NCI-H510A (cell line): ENCODE data around the gene ZNF470.

ENCODE experiments used
- DNase-seq: peaks from one replicate; lab custom pipeline; 2025; lab: John Stamatoyannopoulos, UW

ZNF470 gene

GRCh38 chr19:56567274-56568120, at the start of gene ZNF470:
ZNF470 (plus strand) TSS chr19:56567468; CDS start chr19:56570312, 2,844 bp downstream.
- peak; percentile 84 for DNase-seq

- DNase-seq = no peak
Observed at GRCh38 chr19:56525214-56525860, 41.9 kb upstream of the ZNF470 start.

DNA sequence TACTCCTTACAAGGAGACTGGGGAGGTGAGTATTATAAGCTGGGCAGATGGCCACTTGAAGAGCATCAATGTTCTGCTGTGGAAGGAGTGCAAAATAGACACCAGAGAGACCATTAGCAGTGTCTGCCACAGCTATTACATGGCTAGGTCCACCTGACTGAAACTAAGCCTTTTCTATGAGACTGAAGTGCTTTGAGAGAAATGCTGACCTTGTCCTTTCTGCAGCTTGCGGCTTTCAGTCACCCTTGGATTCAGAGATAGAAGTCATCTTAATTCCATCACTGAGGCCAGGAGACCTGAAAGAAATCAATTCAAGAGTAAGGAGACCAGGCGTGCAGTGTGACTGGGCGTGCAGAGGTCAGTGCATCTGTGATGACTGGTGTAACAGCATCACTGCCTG, 29.8 kb upstream of the ZNF470 start:
- DNase-seq = no peak

GRCh38 chr19:56538254-56538760, 29.0 kb upstream of the ZNF470 start:
- DNase-seq = peak; percentile 72

DNA sequence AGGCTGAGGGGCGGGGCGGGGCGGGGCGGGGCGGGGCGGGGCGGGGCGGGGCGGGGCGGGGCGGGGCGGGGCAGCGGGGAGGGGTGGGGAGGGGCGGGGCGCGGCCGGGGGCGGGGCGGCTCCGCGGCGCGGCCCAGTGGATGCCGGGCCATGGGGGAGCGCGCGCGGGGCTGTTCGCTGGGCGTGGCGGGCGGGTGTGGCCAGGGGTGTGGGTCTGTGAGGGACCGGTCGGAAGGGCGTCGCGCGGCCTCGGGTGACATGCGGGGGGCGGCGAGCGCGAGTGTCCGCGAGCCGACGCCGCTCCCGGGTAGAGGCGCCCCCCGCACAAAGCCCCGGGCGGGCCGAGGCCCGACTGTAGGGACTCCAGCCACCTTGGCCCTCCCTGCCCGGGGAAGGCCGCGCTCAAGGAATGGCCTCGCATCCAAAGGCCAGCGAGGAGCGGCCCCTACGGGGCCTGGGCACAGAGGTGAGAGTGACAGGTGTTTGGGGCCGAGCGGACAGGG, 28.5 kb upstream of the ZNF470 start, which contains the start of gene ZFP28:
TSS of gene ZFP28 (plus strand) at position 188 of the 503 bp plus-strand sequence. CDS start at position 259, 71 bp downstream.
- peak; percentile 71 for DNase-seq

DNA sequence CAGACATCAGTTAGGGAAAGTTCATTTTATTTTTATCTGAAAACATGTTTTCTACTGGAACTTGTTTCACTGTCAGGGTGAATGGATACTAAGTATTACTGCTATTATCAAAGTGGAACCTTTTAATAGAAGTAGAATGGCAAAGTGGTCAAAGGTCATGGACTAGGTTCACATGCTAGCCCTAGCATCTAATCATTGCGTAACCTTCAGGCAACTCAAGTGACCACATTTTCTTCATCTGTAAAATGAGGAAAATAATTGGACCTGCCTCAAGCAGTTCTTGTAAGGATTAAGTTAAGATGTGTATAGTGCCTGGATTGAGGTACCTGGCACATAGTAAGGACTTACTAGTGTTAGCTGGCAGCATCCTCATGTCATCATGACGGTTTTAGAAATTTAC, 23.5 kb upstream of the ZNF470 start:
- DNase-seq = no peak

- no peak for DNase-seq
Observed at GRCh38 chr19:56547535-56547934, 19.7 kb upstream of the ZNF470 start.

GRCh38 chr19:56554272-56554869, 12.9 kb upstream of the ZNF470 start:
- no peak for DNase-seq

DNA sequence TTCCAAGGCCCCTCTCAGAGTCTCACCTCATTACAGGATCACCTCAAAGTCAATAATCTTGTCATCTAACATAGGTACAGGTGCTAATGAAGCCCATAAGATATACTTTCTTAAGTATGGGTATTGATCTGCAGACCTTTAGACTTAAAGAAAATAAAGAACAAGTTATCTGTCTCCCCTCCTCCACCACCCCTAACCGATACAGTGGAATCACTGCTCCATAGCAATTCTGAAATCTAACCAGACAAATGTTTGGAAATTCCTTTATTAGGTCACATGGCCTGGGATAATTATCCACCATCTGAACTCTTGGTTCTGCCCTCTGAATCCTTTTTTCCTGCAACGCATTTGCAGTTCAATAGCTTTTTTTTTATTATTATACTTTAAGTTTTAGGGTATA, 4.5 kb upstream of the ZNF470 start:
- DNase-seq = no peak

- DNase-seq = peak; percentile 8
Observed at GRCh38 chr19:56566904-56567273, 379 bp upstream of the ZNF470 start.

DNA sequence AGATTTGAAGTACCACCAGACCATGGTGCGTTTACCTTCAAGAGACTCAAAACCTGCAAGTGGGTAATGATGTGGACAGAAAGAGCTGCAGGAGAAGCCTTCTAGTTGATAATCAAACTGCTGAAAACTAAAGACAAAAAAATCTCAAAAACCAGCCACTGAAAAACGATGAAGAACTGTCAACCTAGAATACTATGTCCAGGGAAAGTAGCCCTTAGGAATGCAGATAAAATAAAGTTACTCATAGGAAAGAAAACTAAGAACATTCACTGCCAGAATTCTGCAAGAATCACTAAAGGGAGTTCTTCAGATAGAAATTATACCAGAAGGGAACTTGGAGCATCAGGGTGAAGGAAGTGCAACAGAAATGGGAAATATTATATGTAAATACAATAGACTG, 5.3 kb downstream of the ZNF470 start:
- no peak for DNase-seq

GRCh38 chr19:56573914-56574313, 6.6 kb downstream of the ZNF470 start:
- DNase-seq = no peak

DNA sequence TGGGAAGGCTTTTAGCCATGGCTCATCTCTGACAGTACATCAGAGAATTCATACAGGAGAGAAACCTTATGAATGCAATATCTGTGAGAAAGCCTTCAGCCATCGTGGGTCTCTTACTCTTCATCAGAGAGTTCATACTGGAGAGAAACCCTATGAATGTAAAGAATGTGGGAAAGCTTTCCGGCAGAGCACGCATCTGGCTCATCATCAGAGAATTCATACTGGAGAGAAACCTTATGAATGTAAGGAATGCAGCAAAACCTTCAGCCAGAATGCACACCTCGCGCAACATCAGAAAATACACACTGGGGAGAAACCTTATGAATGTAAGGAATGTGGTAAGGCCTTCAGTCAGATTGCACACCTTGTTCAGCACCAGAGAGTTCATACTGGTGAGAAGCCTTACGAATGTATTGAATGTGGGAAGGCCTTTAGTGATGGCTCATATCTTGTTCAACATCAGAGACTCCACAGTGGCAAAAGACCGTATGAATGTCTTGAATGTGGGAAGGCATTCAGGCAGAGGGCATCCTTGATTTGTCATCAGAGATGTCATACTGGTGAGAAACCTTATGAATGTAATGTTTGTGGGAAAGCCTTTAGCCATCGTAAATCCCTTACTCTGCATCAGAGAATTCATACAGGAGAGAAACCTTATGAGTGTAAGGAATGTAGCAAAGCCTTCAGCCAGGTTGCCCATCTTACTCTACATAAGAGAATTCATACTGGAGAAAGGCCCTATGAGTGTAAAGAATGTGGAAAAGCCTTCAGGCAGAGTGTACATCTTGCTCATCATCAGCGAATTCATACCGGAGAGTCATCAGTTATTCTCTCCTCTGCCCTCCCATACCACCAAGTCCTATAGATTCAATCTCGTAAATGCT, 10.7 kb downstream of the ZNF470 start:
- no peak for DNase-seq

DNA sequence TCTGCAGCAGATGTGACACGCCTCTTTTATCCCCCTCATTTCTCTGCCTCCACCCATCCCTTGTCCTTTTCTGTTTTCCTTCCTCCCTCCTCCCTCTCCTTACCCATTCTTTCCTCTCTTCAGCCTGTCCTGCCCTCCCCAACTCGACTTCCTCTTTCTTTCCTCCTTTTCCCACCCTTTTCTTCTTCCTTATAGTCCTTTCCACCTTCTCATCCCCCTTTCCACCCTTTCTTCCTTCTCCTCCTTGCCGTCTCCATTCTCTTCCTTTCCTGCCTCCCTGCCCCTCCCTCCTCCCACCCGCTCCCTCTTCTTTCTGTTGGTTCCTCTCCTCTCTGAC, 27.1 kb downstream of the ZNF470 start:
- DNase-seq = no peak

- peak; percentile 78 for DNase-seq
Observed at GRCh38 chr19:56594783-56595547, 27.7 kb downstream of the ZNF470 start, which contains the start of gene ZNF71. ZNF71 (plus strand) TSS chr19:56595302; CDS start chr19:56601559, 6,257 bp downstream.

- DNase-seq = no peak
Observed at GRCh38 chr19:56595548-56595899, 28.3 kb downstream of the ZNF470 start.

DNA sequence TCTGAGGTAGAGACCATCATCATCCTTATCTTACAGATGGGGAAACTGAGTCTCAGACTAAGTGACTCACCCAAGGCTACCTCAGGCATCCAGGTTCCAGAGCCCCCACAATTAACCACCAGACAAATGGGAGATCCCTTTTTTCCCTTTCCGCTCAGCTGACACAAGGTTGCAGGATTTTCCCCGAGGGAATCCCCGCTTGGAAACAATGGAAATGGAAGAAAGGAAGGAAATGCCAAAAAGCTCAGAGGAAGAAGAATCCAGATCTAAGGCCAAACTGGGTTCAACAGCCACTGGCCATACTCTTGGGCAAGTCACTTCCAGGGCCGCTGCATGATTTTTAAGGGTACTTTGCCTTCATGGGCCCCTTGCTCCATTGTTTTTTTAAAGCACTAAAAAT, 29.4 kb downstream of the ZNF470 start:
- no peak for DNase-seq

DNA sequence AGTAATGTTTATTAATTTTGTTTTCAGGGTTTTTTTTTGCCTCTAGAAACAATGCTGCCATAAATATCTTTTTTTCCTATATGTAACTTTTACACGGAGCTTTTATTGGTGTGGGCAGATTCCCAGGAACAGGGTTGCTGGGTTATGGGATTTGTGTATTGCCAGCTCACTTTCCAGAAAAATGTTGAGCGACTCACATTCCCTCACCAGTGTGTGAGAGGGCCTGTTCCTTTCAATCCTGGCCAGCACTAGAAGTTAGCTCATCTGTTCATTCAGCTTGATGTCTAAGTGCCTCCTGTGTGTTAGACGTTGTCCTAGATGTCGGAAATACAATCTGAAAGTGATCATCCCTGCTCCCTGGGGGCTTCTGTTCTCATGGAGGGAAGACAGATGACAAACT, 30.4 kb downstream of the ZNF470 start:
- DNase-seq = no peak

GRCh38 chr19:56601375-56601774, 34.1 kb downstream of the ZNF470 start:
- DNase-seq = no peak

DNA sequence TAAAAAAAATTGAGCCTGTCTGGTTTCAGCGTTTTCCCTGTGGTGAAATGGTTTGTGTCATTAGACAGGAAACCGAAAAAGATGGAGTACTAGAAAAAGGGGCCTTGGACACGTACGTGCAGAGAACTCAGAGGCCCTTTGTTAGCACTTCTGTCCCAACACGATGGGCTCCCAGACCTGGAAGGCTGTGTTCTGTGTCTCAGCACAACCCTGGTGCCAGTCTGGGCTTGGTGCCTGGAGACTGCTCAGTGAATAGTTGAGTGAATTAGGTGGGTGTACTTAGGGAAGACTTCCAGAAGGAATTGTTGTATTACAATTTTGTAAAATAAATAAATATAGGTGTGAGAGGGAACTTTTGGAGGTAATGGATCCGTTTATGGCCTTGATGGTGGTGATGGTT, 36.6 kb downstream of the ZNF470 start:
- no peak for DNase-seq
